Coronary artery (tissue), 2 donors: Measurements from ENCODE around the gene PKNOX1.
"Not testable (repeated sequence)": the region's sequence is repeated elsewhere in the genome, so short reads cannot be mapped to it uniquely, and the experiment has no call there.

ENCODE experiments used
- DNase-seq: peaks from one replicate; pipeline ENCODE4 v3.0.0-alpha.2; 2017; ENCODE audit warnings: low spot score
- H3K27ac ChIP-seq, 2 donors: fragments of 200-600 bp; sonication (generic); one replicate each; pipeline ENCODE4 v1.5.1; 2016 to 2019
- H3K4me3 ChIP-seq: fragments of 200-600 bp; sonication (generic); 2 replicates; pipeline ENCODE4 v1.5.1; 2016; ENCODE audit warnings: mild to moderate bottlenecking, moderate library complexity
- CTCF ChIP-seq: fragments of 200-600 bp; sonication (generic); IDR thresholded peaks from one replicate; pipeline ENCODE4 v1.5.1; 2019; ENCODE audit warnings: antibody characterized with exemption

Gene PKNOX1

GRCh38 chr21:43001316-43001715 lies 27.0 kb downstream of the PKNOX1 start:
- Histone ChIP-seq H3K4me3 (no peak overlapping the region), H3K27ac (no peak overlapping the region)
- TF ChIP-seq CTCF: no peak
- no peak for DNase-seq

GRCh38 chr21:43004926-43005325 lies 30.6 kb downstream of the PKNOX1 start:
- no peak overlapping the region for H3K27ac ChIP-seq
- no peak for TF ChIP-seq CTCF
- H3K4me3 ChIP-seq: no peak overlapping the region
- DNase-seq: no peak

- Histone ChIP-seq H3K4me3 (no peak overlapping the region), H3K27ac (no peak overlapping the region)
- no peak for DNase-seq
- no peak for TF ChIP-seq CTCF
These were observed 31.3 kb downstream of the PKNOX1 start for GRCh38 chr21:43005635-43006034.

GRCh38 chr21:43006051-43006873 lies 31.9 kb downstream of the PKNOX1 start:
- H3K27ac ChIP-seq, DNase-seq, H3K4me3 ChIP-seq: not testable (repeated sequence)

- Histone ChIP-seq H3K4me3 (no peak overlapping the region), H3K27ac (no peak overlapping the region)
- TF ChIP-seq CTCF: no peak
- DNase-seq: no peak
These were observed 32.5 kb downstream of the PKNOX1 start for GRCh38 chr21:43006874-43007208.

- Histone ChIP-seq H3K27ac (no peak overlapping the region), H3K4me3 (no peak overlapping the region)
- no peak for DNase-seq
- TF ChIP-seq CTCF: no peak
These were observed 38.2 kb downstream of the PKNOX1 start for GRCh38 chr21:43012596-43012995.

GRCh38 chr21:43015906-43016540 lies 41.7 kb downstream of the PKNOX1 start:
- DNase-seq: no peak
- no peak for TF ChIP-seq CTCF
- Histone ChIP-seq H3K27ac (no peak overlapping the region), H3K4me3 (no peak overlapping the region)
